K562 (cell line): ENCODE data around the gene IZUMO1R.

Experiments
- ARID2 ChIP-seq: fragments of 450-650 bp; IDR thresholded peaks from 2 replicates; pipeline ENCODE4 v1.6.1; 2017; ENCODE audit warnings: antibody characterized with exemption, mild to moderate bottlenecking
- CHCHD3 ChIP-seq: fragments of 250-450 bp; sonication (Bioruptor Pico); IDR thresholded peaks from 2 replicates; pipeline ENCODE4 v2.1.2; 2022; ENCODE audit warnings: mild to moderate bottlenecking
- CTCF ChIP-seq, 3 experiments: IDR thresholded peaks in 2 of 3; conservative IDR thresholded peaks in 1 of 3; 2 replicates each; pipeline ENCODE4 v1.5.1; 2011 to 2012; ENCODE audit warnings: low read length in 3 of 3, mild to moderate bottlenecking in 3 of 3, control low read depth in 2 of 3, improper control_type of control experiment in 1 of 3, inconsistent platforms in 1 of 3, low read depth in 1 of 3, mixed read lengths in 1 of 3, moderate library complexity in 1 of 3; ENCODE audit not compliant: insufficient read depth in 2 of 3
- EHMT2 ChIP-seq: fragments of 450-650 bp; IDR thresholded peaks from 2 replicates; pipeline ENCODE4 v1.6.1; 2018; ENCODE audit warnings: antibody characterized with exemption
- HCFC1 ChIP-seq: IDR thresholded peaks from 2 replicates; pipeline ENCODE4 v1.6.1; 2012; ENCODE audit warnings: low read depth, low read length, improper control_type of control experiment
- MAX ChIP-seq: sonication (generic); formaldehyde crosslinking; IDR thresholded peaks from 2 replicates; pipeline ENCODE4 v1.9.0; 2022; ENCODE audit warnings: mild to moderate bottlenecking, missing genetic modification reagents
- PHB2 ChIP-seq: fragments of 450-650 bp; IDR thresholded peaks from 2 replicates; pipeline ENCODE4 v1.6.1; 2017; ENCODE audit warnings: low read depth
- SIX5 ChIP-seq, 2 experiments: IDR thresholded peaks; 2 replicates each; pipeline ENCODE4 v1.6.1; 2011; ENCODE audit warnings: low read length in 2 of 2, borderline replicate concordance in 1 of 2, low read depth in 1 of 2, mild to moderate bottlenecking in 1 of 2, moderate library complexity in 1 of 2; ENCODE audit not compliant: insufficient read depth in 1 of 2
- TF ChIP-seq, protein P1 (sequence below), 2 experiments: fragments of 450-650 bp; formaldehyde crosslinking in 1 of 2; IDR thresholded peaks; 2 replicates each; pipeline versions ENCODE4 v1.4.0 to v1.6.1; 2014 to 2020; ENCODE audit warnings: mild to moderate bottlenecking in 2 of 2, borderline replicate concordance in 1 of 2, low read depth in 1 of 2

DNA sequence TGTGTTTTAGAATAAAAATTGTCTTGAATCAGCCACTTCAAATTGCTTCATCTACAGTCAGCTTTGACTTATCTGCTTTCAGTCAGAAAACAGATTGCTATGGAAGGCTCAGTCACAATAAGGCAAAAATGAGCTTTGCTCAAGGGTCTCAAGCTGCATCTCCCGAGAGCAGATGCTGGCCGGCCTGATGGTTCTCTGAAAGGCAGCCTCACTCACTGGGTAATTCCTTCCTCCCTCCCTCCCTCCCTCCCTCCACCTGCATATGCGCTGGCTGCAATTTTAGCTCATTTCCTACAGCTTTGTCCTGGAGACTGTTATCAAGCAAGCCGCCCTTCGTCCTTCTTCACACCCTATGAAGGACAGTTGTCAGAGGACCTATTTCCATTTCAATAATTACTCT, 1.6 kb upstream of the IZUMO1R start:
- TF ChIP-seq SIX5 (IDR thresholded peaks at IDR 0.05; ENCODE audit: borderline replicate concordance in 1 of 2, insufficient read depth in 1 of 2, low read depth in 1 of 2, low read length in 2 of 2), result no peak
- no peak for TF ChIP-seq HCFC1
- no peak for TF ChIP-seq EHMT2
- TF ChIP-seq CTCF (IDR thresholded peaks at IDR 0.05 in 2 of 3, conservative IDR thresholded peaks at IDR 0.05 in 1 of 3; ENCODE audit: insufficient read depth in 2 of 3, low read depth in 1 of 3, low read length in 3 of 3), result no peak
- no peak for TF ChIP-seq ARID2
- no peak for TF ChIP-seq CHCHD3 (CRISPR knock-in tag)
- no peak for TF ChIP-seq PHB2
- TF ChIP-seq, protein P1, sequence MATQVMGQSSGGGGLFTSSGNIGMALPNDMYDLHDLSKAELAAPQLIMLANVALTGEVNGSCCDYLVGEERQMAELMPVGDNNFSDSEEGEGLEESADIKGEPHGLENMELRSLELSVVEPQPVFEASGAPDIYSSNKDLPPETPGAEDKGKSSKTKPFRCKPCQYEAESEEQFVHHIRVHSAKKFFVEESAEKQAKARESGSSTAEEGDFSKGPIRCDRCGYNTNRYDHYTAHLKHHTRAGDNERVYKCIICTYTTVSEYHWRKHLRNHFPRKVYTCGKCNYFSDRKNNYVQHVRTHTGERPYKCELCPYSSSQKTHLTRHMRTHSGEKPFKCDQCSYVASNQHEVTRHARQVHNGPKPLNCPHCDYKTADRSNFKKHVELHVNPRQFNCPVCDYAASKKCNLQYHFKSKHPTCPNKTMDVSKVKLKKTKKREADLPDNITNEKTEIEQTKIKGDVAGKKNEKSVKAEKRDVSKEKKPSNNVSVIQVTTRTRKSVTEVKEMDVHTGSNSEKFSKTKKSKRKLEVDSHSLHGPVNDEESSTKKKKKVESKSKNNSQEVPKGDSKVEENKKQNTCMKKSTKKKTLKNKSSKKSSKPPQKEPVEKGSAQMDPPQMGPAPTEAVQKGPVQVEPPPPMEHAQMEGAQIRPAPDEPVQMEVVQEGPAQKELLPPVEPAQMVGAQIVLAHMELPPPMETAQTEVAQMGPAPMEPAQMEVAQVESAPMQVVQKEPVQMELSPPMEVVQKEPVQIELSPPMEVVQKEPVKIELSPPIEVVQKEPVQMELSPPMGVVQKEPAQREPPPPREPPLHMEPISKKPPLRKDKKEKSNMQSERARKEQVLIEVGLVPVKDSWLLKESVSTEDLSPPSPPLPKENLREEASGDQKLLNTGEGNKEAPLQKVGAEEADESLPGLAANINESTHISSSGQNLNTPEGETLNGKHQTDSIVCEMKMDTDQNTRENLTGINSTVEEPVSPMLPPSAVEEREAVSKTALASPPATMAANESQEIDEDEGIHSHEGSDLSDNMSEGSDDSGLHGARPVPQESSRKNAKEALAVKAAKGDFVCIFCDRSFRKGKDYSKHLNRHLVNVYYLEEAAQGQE (IDR thresholded peaks at IDR 0.05; ENCODE audit: borderline replicate concordance), result no peak
- TF ChIP-seq, protein P1 (CRISPR knock-in tag; IDR thresholded peaks at IDR 0.05; ENCODE audit: low read depth), result no peak
- no peak for TF ChIP-seq MAX
